ENCODE results near the gene STXBP6. TPM values are rescaled to one million over a fixed set of nuclear protein-coding genes. Genes with fewer than 3 reads are reported as not detected.

Gene STXBP6
- total and polyA plus RNA-seq, 2 experiments from 2014 or later, result 19.7 to 29.0 TPM

- TF ChIP-seq ZNF462 (CRISPR knock-in tag; IDR thresholded peaks at IDR 0.05) (no peak), ZNF114 (CRISPR knock-in tag; IDR thresholded peaks at IDR 0.05) (no peak), CREB1 (CRISPR knock-in tag; IDR thresholded peaks at IDR 0.05; ENCODE audit: low read depth) (no peak), POLR2AphosphoS5 (IDR thresholded peaks at IDR 0.05; ENCODE audit: low read depth) (no peak), ZNF331 (CRISPR knock-in tag; IDR thresholded peaks at IDR 0.05; ENCODE audit: low read depth) (no peak), NANOG (IDR thresholded peaks at IDR 0.05; ENCODE audit: borderline replicate concordance) (no peak)
- Histone ChIP-seq H3F3A (replicated peaks; ENCODE audit: low read depth) (no peaks in the 10 kb centered on the region), H3K79me2 (replicated peaks; ENCODE audit: insufficient read depth) (peaks cover 18% of the 10 kb centered on the region), H3K4me1 (ENCODE audit: insufficient read depth) (peaks cover 39% of the 10 kb centered on the region), H3K9me2 (ENCODE audit: insufficient read depth) (no peaks in the 10 kb centered on the region), H2AFZ (peak overlapping the region; percentile 96), H3K4me3 (peak overlapping the region; percentile 66), H3K27me3 (ENCODE audit: insufficient read depth) (peaks cover 49% of the 10 kb centered on the region), H3K4me2 (peak overlapping the region; percentile 93), H3K36me3 (ENCODE audit: insufficient read depth) (no peaks in the 10 kb centered on the region; the same call in 1 of the 2 replicates), H4K20me1 (replicated peaks; ENCODE audit: insufficient read depth) (0 out of 2 replicates have a peak, but pooled peaks cover 8% of the 10 kb centered on the region), H3K27ac (ENCODE audit: low read depth) (no peak overlapping the region)
- H3K9me3 Mint-ChIP-seq, result no peaks in the 10 kb centered on the region; the same call in 2 of the 3 replicates
- H3K27me3 Mint-ChIP-seq (ENCODE audit: insufficient read depth, low read depth, poor library complexity), result peaks cover 28% of the 10 kb centered on the region
- H3K27ac Mint-ChIP-seq, result no peak overlapping the region
- H3K4me1 Mint-ChIP-seq, result peaks cover 32% of the 10 kb centered on the region
- peak; percentile 30 for DNase-seq (ENCODE audit: low spot score)
- H3K4me3 Mint-ChIP-seq, result peak overlapping the region; percentile 78
- H3K36me3 Mint-ChIP-seq (ENCODE audit: low read depth), result no peaks in the 10 kb centered on the region; the same call in 2 of the 3 replicates
- no peak; the same call in 2 of the 3 replicates for ATAC-seq
Measured at GRCh38 chr14:25048170-25049016, 1.6 kb downstream of the STXBP6 start.

Data from GM23338 (cell line).